GM21515 (cell line): ENCODE measurements around the gene TSPAN18.

Source experiments
- ATAC-seq: cut with Tn5 transposase; IDR thresholded peaks from one replicate; pipeline ENCODE4 v1.9.1; 2021; ENCODE audit not compliant: unreplicated experiment

TSPAN18 gene

DNA sequence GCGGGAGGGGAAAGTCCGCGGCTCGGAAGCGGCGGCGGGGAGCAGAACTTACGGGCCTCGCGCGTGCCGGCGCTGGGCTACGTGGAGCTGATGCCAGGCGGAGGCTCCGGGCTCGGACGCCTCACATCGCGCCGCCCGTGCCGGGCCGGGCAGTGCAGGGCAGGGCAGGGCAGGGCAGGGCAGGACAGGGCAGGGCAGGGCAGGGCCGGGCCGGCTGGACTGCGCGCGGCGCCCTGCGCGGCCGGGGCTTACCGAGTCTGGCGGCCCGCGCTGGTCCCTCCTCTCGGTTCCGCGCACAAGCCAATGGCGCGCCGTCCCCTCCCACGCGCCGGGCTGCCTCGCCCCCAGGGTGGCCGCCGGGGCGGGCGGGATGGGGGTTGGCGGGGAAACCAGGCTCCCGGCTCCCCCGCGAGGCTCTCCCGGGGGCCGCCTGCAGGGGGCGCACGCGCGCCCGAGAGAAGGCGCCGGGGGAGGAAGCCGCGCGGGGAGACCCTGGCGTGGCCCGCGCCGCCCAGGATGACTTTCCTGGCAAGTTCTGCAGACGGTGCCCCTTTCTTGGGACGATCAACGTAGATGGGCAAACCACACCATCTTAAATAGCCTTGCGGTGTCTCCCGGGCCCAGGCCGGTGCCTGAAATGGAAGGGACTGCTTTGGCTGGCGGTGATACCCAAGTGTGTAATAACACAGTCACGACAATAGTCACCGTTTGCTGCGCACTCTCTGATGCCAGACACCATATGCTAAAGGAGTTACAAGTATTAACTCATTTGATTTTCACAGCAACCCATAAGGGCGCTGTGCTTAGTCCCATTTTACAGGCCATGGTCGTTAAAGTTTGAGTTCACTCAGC lies 224.1 kb downstream of the TSPAN18 start, which contains the start of gene TP53I11:
Gene TP53I11 (minus strand): TSS at position 259 of the 852 bp plus-strand sequence. CDS start 12,548 bp downstream, outside the sequence.
- ATAC-seq = no peak

DNA sequence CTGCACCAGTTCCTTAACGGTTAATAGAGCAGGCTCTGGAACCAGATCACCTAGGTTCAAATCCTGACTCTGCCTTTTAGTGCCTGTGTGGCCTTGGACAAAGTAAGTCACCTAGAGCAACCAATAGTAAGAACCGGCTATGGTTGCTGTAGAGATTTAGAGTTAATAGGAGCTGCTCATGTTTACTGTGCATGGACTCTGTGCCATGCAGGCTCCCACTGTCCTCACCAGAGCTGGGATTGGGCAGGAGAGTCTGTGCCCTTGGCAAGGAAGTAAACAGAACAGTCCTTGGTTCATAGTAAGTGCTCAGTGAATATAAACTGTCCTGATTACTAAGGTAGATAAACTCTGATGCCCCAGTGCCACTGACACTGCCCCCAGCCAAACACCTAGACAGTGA lies 225.3 kb downstream of the TSPAN18 start:
- no peak for ATAC-seq

GRCh38 chr11:44952500-44953260 lies 225.9 kb downstream of the TSPAN18 start:
- no peak for ATAC-seq

- no peak for ATAC-seq
Observed at GRCh38 chr11:44954051-44954906, 227.5 kb downstream of the TSPAN18 start.

DNA sequence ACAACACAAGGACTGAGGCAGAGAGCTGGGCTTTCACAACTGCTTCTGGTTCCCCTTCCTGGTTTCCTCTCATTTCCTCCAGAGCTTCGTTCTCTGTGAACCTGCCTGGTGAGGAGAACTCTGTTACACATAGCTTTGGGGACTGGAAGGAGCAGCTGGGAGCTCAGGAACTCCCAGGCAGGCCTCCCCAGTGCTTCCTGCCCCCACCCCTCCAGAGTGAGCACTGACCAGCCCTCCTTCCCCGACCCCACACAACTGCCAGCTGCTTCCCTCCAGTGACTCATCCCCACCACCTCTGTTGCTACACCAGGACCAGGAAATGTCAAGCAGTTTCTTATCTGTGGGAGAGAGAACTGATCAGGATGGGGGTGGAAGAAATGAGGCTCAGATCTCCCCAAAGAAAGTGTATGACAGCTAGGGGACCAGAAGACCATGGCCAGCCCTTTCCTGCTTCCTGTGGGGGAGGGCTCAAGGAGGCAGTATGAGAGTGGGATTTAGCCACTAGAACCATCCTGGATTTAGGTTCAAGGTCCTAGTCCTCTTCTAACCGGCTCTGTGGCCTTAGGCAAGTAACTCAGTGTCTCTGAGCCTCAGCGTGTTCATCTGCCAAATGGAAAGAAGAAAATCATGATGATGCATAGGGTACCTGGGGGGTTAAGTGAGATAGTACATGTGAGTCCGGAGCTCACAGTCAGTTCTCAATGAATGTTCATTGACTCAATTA lies 228.4 kb downstream of the TSPAN18 start:
- ATAC-seq = no peak

DNA sequence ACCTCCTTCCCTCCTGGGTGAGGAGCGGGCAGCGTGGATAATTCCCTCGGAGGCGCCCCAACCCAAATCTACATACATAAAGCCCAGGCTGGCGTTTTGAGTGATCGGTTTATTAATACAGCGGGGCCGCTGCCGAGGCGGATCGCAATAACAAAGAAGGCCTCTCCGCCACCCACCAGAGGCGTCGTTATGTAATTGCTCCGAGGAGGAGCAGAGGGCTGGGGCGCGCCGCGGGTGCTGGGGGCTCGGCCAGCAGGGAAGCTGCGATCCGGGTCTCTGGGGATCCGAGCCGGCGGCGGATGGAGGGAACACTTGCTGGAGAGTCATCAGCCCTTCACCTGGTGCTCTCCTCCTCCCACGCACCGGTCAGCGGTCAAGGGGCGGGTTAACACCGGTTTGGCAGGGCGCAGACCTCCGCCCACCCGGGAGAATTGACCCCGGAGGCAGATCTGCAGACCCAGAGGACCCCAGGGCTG lies 230.3 kb downstream of the TSPAN18 start:
- ATAC-seq = no peak

DNA sequence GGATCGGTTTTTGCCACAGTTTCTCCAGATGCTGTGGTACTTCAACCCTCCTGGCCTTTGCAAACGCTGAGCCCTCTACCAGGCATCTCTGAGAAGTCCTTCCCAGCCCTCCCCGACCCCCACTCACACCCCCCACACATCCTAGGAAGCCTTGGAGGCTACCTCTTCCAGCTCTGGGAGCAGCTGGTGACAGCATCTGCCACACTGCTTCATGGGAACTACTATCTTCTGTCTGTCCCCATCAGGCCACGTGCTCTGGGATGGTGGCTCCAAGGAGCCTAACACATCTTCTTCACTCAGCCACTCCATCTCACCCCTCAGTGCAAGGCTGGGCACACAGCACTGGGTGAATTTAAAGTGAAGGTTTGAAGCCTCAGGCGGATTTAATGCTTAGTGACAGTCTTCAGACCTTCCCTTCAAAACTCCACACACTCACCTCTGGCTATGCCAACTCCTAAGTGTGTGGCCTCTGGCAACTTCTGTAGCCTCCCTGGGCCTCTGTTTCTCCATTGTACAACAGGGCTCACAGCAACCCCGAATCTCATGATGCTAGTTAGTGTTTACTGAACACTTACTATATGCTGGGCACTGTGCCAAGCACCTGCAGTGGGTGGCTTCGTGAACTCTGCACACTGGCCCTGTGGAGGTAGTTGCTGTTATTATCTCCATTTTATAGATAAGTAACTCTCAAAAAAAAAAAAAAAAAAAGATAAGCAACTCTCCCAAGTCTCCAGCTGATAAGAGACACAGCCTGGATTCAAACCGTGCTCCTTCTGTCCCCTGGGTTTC lies 231.2 kb downstream of the TSPAN18 start:
- no peak for ATAC-seq

- no peak for ATAC-seq
Observed at GRCh38 chr11:44959064-44959463, 232.3 kb downstream of the TSPAN18 start.

DNA sequence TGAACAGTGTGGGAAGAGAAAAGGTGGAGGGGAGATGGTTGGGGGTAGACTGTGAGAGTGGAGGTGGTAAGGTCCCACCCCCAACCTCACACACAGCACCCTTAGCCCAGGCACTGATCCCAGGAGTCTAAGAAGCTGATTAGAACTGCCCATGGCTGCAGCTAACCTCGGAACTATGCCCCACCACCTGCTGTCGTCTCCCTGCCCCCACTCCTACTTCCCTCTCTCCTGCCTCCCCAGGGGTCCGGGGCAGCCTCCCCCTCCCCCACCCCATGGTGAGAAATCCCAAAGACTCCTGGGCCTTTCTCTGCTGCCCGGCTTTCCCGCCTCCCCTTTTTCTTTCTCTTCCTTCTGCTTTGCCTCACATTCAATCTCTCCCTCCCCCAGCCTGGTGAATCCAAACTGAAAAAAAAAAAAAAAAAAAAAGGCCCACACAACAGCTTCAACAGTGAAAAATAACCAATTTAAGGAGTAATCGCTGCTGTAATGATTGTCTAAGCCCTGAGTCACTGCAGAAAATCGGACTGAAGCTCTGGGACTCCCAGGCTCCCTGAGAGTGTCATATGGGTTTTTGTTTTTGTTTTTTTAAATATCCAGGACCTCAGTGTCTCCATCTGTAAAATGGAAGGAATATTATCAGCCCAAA lies 233.6 kb downstream of the TSPAN18 start:
- no peak for ATAC-seq

DNA sequence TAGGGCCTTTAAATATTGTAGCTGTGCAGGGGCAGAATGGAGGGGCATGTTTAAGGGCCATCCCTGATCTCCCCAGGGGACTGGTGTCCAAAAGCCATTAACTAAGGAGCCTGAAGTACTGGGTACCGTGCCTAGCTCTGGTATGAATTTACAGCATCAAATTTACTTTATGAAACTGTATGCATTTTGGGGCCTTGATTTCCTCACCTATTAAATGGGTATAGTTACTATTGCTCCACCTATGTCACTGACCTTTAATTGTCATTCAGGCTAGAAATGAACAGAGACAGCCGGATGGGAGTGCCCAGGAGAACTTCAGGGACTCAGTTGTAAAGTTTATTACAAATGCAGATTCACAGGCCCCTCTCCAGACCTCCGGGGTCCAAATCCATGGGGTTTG lies 235.7 kb downstream of the TSPAN18 start:
- no peak for ATAC-seq

DNA sequence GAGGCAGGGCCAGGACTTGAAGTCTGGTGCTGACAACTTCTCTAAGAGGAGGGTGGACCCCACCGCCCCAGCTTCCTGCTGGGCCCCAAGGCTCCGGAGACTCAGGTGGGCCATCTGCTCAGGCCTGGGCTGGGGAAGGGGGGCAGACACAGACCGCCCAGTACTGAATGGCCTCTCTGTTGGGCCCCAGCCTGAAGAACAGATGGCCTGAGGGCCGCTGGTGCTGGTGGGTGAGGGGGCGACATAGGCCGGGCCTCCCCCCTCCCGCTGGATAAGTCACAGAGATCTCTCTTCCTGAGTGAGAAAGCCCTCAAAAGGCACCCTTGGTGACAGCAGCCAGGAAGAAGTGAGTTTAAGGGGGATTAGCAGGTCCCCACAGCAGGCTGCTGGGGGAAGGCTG lies 236.4 kb downstream of the TSPAN18 start:
- ATAC-seq = no peak

- ATAC-seq = no peak
Observed at GRCh38 chr11:44963948-44964347, 237.2 kb downstream of the TSPAN18 start.

DNA sequence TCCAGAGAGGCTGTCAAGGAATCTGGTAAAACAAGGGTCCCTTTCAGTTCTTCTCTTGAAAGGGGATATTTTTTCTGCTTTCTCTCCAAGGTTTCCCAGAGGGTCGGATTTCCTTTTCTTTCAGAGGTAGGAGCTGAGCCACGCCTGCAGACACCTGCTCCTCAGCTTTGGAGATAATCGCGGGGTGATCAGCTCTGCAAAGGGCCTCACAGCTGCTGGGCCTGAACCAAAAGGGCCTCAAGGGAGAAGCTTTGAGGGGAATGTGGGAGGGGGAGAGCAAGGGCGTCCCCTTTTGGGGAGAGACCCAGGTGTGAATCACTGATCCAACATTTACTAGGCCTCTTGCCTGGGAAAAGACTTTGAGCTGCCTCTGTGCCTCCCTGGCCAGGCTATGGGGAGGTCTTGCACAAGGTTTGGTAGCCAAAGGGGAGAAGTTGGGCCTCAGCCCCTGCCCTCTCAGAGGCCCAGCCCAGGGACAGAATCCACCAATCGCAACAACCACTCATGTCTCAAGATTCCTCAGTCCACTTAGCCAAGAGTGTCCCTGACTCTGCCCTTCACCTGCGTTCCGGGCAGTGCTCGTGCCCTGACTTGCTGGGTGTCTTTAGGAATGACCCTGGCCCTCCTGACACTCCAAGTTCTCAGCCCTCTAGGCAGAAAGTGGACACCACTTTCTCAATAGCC lies 237.9 kb downstream of the TSPAN18 start:
- ATAC-seq = no peak

DNA sequence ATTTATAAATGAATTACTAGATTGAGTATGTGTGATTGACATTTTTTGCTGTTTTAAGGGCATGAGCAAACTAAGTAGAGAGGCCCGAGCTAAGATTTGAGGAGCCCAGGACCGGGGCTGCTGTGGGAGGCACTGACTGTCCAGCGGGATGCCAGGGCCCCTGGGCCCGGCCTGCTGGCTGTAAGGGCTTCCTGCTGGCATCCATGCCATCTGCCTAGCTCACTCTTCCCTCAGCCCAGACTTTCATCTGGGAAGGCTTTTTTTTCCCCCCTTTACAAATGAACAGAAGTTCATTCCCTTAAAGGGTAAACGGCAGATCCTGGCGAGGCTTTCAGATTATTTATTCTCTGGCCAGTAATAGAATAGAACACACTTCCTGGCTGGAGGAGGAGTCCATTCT lies 239.9 kb downstream of the TSPAN18 start:
- no peak for ATAC-seq

DNA sequence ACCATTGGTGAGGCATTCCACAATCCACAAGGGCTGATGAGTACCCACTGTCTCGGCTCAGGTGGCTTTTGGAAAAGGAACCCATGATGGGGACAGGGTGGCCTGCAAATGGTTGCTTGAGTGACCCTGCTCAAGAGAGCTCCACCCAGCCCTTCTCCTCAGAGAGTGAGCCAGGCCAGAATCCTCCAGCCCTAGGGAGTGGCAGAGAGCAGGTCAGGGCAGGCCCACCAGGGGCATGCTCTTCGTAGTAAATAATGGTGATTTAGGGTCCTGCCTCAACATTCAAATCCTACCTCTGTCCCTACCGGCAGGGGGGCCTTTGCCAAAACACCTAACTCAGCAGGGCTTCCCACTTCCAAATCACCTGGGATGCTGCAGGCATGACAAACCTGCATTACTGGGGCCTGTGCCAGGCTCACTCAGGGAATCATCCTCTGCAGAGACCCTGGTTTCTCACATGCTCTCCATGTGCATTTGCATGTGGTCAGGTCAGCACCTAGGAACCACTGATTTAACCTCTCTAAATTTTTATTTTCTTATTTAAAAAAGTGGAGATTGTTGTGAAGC lies 241.3 kb downstream of the TSPAN18 start:
- ATAC-seq = no peak

- no peak for ATAC-seq
Observed at GRCh38 chr11:44968510-44968909, 241.7 kb downstream of the TSPAN18 start.

DNA sequence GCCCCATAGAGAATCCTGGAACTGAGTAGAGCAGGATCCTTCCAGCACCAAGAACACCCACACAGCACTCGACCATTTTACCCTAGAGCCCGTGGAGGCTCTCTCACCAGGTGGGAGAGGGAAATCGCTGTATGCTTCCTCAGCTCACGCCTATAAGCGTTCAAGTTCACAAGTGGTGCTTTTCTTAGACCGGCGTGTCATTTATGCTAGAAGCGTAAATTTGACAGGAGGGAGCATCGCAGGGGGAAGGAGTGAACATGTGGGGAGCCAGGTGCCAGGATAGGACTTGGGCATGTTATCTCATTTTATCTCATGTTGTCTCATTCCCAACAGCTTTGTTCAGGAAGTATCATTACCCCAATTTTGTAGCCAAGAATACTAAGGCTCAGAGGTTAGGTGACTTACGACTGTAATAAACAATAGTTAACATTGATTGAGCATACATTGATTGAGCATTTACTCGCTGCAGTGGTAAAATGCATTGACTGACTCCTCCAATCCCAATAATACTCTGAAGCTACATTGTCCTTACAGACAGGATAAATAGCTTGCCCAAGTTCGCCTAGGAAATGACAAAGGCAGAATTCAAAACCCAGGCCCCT lies 243.0 kb downstream of the TSPAN18 start:
- no peak for ATAC-seq

DNA sequence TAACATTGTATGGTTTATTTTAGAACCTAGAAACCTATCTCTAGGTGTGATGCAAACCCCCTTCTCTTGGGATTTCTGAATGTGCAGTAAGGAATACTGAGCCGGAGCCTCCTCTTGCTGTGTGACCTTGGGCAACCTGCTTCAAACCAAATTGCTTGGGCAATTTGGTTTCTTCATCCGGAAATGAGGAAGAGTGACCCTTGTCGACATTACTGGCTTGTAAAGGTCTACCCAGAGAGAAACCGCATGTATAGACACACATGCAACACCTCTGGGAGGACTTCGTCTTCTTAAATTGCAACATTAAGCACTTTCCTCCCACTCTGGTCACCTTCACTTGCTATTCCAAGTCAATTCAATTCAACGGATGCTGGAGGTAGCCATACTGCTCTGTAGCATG lies 243.5 kb downstream of the TSPAN18 start:
- ATAC-seq = no peak
